Measurements from ENCODE around the gene IL22RA2.
A peak's percentile ranks its signal among the peaks of the same experiment; 100 is the strongest.
"Not testable (repeated sequence)": the region's sequence is repeated elsewhere in the genome, so short reads cannot be mapped to it uniquely, and the experiment has no call there.

The IL22RA2 gene

GRCh38 chr6:137116807-137117206, 56.6 kb downstream of the IL22RA2 start:
- ATAC-seq (replicated peaks), result no peak
- no peak for DNase-seq
- peaks cover 4 to 6% of the 10 kb centered on the region in 2 donors for H3K9me3 Mint-ChIP-seq
- H3K4me1 Mint-ChIP-seq, result peaks cover 7 to 19% of the 10 kb centered on the region in 2 donors
- no peak overlapping the region for H3K4me3 Mint-ChIP-seq
- H3K36me3 Mint-ChIP-seq, result peaks cover 0 to 4% of the 10 kb centered on the region in 2 donors
- no peaks in the 10 kb centered on the region for H3K27me3 Mint-ChIP-seq
- no peak overlapping the region for H3K27ac Mint-ChIP-seq

- Mint-ChIP-seq H3K9me3 (peaks cover 4 to 6% of the 10 kb centered on the region in 2 donors), H3K4me1 (peaks cover 3 to 7% of the 10 kb centered on the region in 2 donors), H3K27me3 (no peaks in the 10 kb centered on the region), H3K36me3 (peaks cover 0 to 4% of the 10 kb centered on the region in 2 donors), H3K27ac (no peak overlapping the region), H3K4me3 (no peak overlapping the region)
- ATAC-seq (replicated peaks) (no peak), DNase-seq (no peak)
Observed at GRCh38 chr6:137115658-137116057, 57.8 kb downstream of the IL22RA2 start.

- H3K9me3 Mint-ChIP-seq, result peaks cover 0 to 4% of the 10 kb centered on the region in 2 donors
- H3K36me3 Mint-ChIP-seq, result peaks cover 0 to 8% of the 10 kb centered on the region in 2 donors
- DNase-seq, result no peak
- ATAC-seq (replicated peaks), result no peak
- no peak overlapping the region for H3K4me3 Mint-ChIP-seq
- peaks cover 7 to 17% of the 10 kb centered on the region in 2 donors for H3K4me1 Mint-ChIP-seq
- no peaks in the 10 kb centered on the region for H3K27me3 Mint-ChIP-seq
- no peak overlapping the region for H3K27ac Mint-ChIP-seq
Observed at GRCh38 chr6:137112067-137112355, 61.4 kb downstream of the IL22RA2 start.

GRCh38 chr6:137111296-137112066, 62.0 kb downstream of the IL22RA2 start:
- peaks cover 8 to 19% of the 10 kb centered on the region in 2 donors for H3K4me1 Mint-ChIP-seq
- no peaks in the 10 kb centered on the region for H3K27me3 Mint-ChIP-seq
- H3K4me3 Mint-ChIP-seq, result no peak overlapping the region
- H3K9me3 Mint-ChIP-seq, result peaks cover 0 to 3% of the 10 kb centered on the region in 2 donors
- DNase-seq (no peak), ATAC-seq (replicated peaks) (no peak)
- H3K27ac Mint-ChIP-seq, result no peak overlapping the region
- peaks cover 2 to 8% of the 10 kb centered on the region in 2 donors for H3K36me3 Mint-ChIP-seq

- H3K4me3 Mint-ChIP-seq, result no peak overlapping the region
- peaks cover 28 to 49% of the 10 kb centered on the region in 2 donors for H3K4me1 Mint-ChIP-seq
- H3K36me3 Mint-ChIP-seq, result peaks cover 3 to 16% of the 10 kb centered on the region in 2 donors
Observed at GRCh38 chr6:137107767-137108105, 65.7 kb downstream of the IL22RA2 start.

GRCh38 chr6:137107047-137107766, 66.2 kb downstream of the IL22RA2 start:
- Mint-ChIP-seq H3K4me1 (peaks cover 33 to 54% of the 10 kb centered on the region in 2 donors), H3K27ac (peak overlapping the region; percentile 83), H3K4me3 (peak overlapping the region in 1 of 2 donors; percentile 35), H3K36me3 (peaks cover 5 to 19% of the 10 kb centered on the region in 2 donors)
- DNase-seq; ATAC-seq (replicated peaks); H3K9me3 Mint-ChIP-seq; H3K27me3 Mint-ChIP-seq: not testable (repeated sequence)

More at GRCh38 chr6:137107767-137108105, 65.7 kb downstream of the IL22RA2 start:
- Mint-ChIP-seq H3K27ac (peak overlapping the region; percentile 83), H3K9me3 (peaks cover 0 to 3% of the 10 kb centered on the region in 2 donors), H3K27me3 (no peaks in the 10 kb centered on the region)
- ATAC-seq (replicated peaks), result no peak
- no peak for DNase-seq

- peaks cover 39 to 64% of the 10 kb centered on the region in 2 donors for H3K4me1 Mint-ChIP-seq
Observed at GRCh38 chr6:137106183-137106582, 67.3 kb downstream of the IL22RA2 start.

GRCh38 chr6:137105375-137105774, 68.1 kb downstream of the IL22RA2 start:
- Mint-ChIP-seq H3K27ac (peak overlapping the region; percentile 88), H3K4me1 (peaks cover 43 to 73% of the 10 kb centered on the region in 2 donors), H3K4me3 (peak overlapping the region in 1 of 2 donors; percentile 15), H3K27me3 (no peaks in the 10 kb centered on the region), H3K36me3 (peaks cover 6 to 20% of the 10 kb centered on the region in 2 donors), H3K9me3 (peaks cover 3 to 5% of the 10 kb centered on the region in 2 donors)
- no peak for DNase-seq
- ATAC-seq (replicated peaks), result no peak

More at GRCh38 chr6:137106183-137106582, 67.3 kb downstream of the IL22RA2 start:
- H3K9me3 Mint-ChIP-seq, result peaks cover 3 to 5% of the 10 kb centered on the region in 2 donors
- DNase-seq (peak; percentile 51), ATAC-seq (replicated peaks) (peak; percentile 44 to 45)
- H3K4me3 Mint-ChIP-seq, result no peak overlapping the region
- H3K36me3 Mint-ChIP-seq, result peaks cover 6 to 20% of the 10 kb centered on the region in 2 donors
- H3K27me3 Mint-ChIP-seq, result no peaks in the 10 kb centered on the region
- H3K27ac Mint-ChIP-seq, result peak overlapping the region; percentile 88

GRCh38 chr6:137104926-137105325, 68.5 kb downstream of the IL22RA2 start:
- H3K4me1 Mint-ChIP-seq, result peaks cover 44 to 77% of the 10 kb centered on the region in 2 donors
- no peak for DNase-seq
- H3K4me3 Mint-ChIP-seq, result peak overlapping the region in 1 of 2 donors; percentile 21
- H3K36me3 Mint-ChIP-seq, result peaks cover 6 to 20% of the 10 kb centered on the region in 2 donors
- ATAC-seq (replicated peaks), result no peak
- H3K27me3 Mint-ChIP-seq, result no peaks in the 10 kb centered on the region
- peaks cover 3 to 5% of the 10 kb centered on the region in 2 donors for H3K9me3 Mint-ChIP-seq
- peak overlapping the region; percentile 88 for H3K27ac Mint-ChIP-seq

- H3K27ac Mint-ChIP-seq, result peak overlapping the region; percentile 98
Observed at GRCh38 chr6:137102851-137103492, 70.5 kb downstream of the IL22RA2 start.

GRCh38 chr6:137102050-137102848, 71.2 kb downstream of the IL22RA2 start:
- peak overlapping the region; percentile 98 for H3K27ac Mint-ChIP-seq
- ATAC-seq (replicated peaks) (peak; percentile 56 to 57), DNase-seq (peak; percentile 37)
- peaks cover 3% of the 10 kb centered on the region in 2 donors for H3K9me3 Mint-ChIP-seq
- peaks cover 8 to 12% of the 10 kb centered on the region in 2 donors for H3K36me3 Mint-ChIP-seq
- no peaks in the 10 kb centered on the region for H3K27me3 Mint-ChIP-seq
- peak overlapping the region; percentile 67 to 70 for H3K4me3 Mint-ChIP-seq
- peaks cover 51 to 85% of the 10 kb centered on the region in 2 donors for H3K4me1 Mint-ChIP-seq

More at GRCh38 chr6:137102851-137103492, 70.5 kb downstream of the IL22RA2 start:
- Mint-ChIP-seq H3K4me3 (peak overlapping the region; percentile 67 to 70), H3K9me3 (peaks cover 3% of the 10 kb centered on the region in 2 donors), H3K36me3 (peaks cover 8 to 17% of the 10 kb centered on the region in 2 donors), H3K27me3 (no peaks in the 10 kb centered on the region), H3K4me1 (peaks cover 51 to 85% of the 10 kb centered on the region in 2 donors)
- peak; percentile 79 for DNase-seq
- peak; percentile 81 to 85 for ATAC-seq (replicated peaks)

- peaks cover 51 to 85% of the 10 kb centered on the region in 2 donors for H3K4me1 Mint-ChIP-seq
- H3K27me3 Mint-ChIP-seq, result no peaks in the 10 kb centered on the region
- peak overlapping the region; percentile 80 for H3K27ac Mint-ChIP-seq
- peaks cover 5 to 8% of the 10 kb centered on the region in 2 donors for H3K36me3 Mint-ChIP-seq
- DNase-seq (peak; percentile 17), ATAC-seq (replicated peaks) (peak; percentile 38 to 40)
- peak overlapping the region; percentile 3 to 8 for H3K4me3 Mint-ChIP-seq
- peaks cover 3% of the 10 kb centered on the region in 2 donors for H3K9me3 Mint-ChIP-seq
Observed at GRCh38 chr6:137099689-137100403, 73.6 kb downstream of the IL22RA2 start.

GRCh38 chr6:137097526-137097925, 75.9 kb downstream of the IL22RA2 start:
- no peaks in the 10 kb centered on the region for H3K27me3 Mint-ChIP-seq
- H3K27ac Mint-ChIP-seq, result no peak overlapping the region
- peaks cover 4 to 5% of the 10 kb centered on the region in 2 donors for H3K36me3 Mint-ChIP-seq
- peaks cover 52 to 90% of the 10 kb centered on the region in 2 donors for H3K4me1 Mint-ChIP-seq
- H3K4me3 Mint-ChIP-seq, result no peak overlapping the region
- peaks cover 3% of the 10 kb centered on the region in 2 donors for H3K9me3 Mint-ChIP-seq
- DNase-seq, result no peak
- ATAC-seq (replicated peaks), result no peak
